Central memory CD8-positive, alpha-beta T cell (primary cell): ENCODE results near the gene ATXN7L1.
"Not testable (repeated sequence)": the region's sequence is repeated elsewhere in the genome, so short reads cannot be mapped to it uniquely, and the experiment has no call there.

ENCODE experiments used
- ATAC-seq: fragments of 150-1000 bp; cut with Tn5 transposase; replicated peaks from 2 replicates; pipeline ENCODE4 v1.10.0; 2022; ENCODE audit warnings: mild to moderate bottlenecking, moderate FRiP score, moderate number of reproducible peaks; ENCODE audit not compliant: poor library complexity, severe bottlenecking; ENCODE audit errors: extremely low read depth
- DNase-seq, 2 donors: peaks; one replicate each; pipeline ENCODE4 v3.0.0; 2021; ENCODE audit warnings: low spot score in 2 of 2
- H3K27ac Mint-ChIP-seq: one replicate; pipeline ENCODE4 v1.8.0; 2022; ENCODE audit warnings: low read depth, mild to moderate bottlenecking, moderate library complexity, mixed read lengths
- H3K27me3 Mint-ChIP-seq: one replicate; pipeline ENCODE4 v1.8.0; 2022; ENCODE audit warnings: mixed read lengths
- H3K36me3 Mint-ChIP-seq: one replicate; pipeline ENCODE4 v1.8.0; 2022; ENCODE audit warnings: mild to moderate bottlenecking, moderate library complexity, mixed read lengths; ENCODE audit not compliant: insufficient read depth
- H3K4me1 Mint-ChIP-seq: one replicate; pipeline ENCODE4 v1.8.0; 2022; ENCODE audit warnings: mixed read lengths
- H3K4me3 Mint-ChIP-seq: one replicate; pipeline ENCODE4 v1.8.0; 2022; ENCODE audit warnings: mild to moderate bottlenecking, moderate library complexity, mixed read lengths
- H3K9me3 Mint-ChIP-seq: one replicate; pipeline ENCODE4 v1.8.0; 2022; ENCODE audit warnings: mixed read lengths

The ATXN7L1 gene

DNA sequence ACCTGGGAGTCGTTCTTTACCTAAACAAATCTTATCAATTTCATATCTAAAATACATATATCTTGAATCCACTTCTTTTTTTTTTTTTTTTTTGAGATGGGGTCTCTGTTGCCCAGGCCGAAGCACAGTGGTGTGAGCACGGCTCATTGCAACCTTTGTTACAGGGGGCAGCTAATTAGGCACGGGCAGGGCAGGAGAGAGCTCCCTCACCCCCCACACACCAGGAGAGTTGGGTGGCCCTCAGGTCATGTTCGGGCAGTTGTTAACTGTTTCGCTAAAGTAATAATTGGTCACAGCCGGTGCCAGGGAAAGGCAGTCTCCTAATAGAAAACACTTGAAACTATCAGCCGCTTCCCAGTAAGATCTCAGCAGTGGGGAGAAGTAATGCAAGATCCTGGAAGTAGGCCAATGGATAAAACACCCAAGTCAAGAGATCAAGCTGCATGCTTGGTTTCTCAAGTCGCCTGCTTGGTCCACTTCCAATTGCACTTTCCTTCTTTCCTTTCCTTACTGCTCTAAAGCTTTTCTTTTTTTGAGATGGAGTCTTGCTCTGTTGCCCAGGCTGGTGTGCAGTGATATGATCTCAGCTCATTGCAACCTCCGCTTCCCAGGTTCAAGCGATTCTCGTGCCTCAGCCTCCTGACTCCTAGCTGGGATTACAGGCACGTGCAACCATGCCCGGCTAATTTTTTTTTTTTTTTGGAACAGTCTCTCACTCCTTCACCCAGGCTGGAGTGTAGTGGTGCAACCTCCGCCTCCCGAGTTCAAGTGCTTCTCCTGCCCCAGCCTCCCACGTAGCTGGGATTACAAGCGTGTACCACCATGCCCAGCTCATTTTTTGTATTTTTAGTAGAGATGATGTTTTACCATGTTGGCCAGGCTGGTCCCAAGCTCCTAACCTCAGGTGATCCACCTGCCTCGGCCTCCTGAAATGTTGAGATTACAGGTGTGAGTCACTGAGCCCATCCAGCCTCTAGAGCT, 273.8 kb downstream of the ATXN7L1 start:
- no peak overlapping the region for H3K27ac Mint-ChIP-seq

DNA sequence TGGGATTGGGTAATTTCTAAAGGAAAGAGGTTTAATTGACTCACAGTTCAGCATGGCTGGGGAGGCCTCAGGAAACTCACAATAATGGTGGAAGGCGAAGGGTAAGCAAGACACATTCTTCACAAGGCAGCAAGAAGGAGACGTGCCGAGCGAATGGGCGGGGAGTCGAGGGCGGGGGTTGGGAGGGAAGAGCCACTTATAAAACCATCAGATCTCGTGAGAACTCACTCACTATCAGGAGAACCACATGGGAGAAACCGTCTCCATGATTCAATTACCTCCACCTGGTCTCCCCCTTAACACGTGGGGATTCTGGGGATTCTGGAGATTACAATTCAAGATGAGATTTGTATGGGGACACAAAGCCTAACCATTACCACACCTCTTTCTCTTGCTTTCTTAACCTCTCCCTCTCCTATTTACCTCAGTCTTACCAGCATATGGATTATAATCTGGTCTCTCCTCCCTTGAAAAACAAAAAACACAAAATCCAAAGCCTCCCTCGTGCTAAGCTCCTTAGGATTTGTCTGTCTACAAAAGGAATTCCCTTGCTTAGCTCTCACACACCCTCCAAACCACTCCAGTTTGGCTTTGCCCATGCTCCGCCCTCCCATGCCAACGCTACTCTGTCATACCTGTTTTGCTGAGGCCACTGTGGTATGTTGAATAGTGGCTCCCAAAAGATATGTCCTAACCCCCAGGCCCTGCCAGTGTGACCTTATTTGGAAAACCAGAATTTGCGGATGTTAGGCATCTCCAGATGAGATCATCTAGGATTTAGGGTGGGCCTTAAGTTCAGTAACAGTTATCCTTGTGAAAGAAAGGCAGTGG, 275.5 kb downstream of the ATXN7L1 start:
- Mint-ChIP-seq H3K27ac (no peak overlapping the region), H3K27me3 (no peaks in the 10 kb centered on the region), H3K4me1 (no peaks in the 10 kb centered on the region), H3K4me3 (no peak overlapping the region), H3K36me3 (peaks cover 4% of the 10 kb centered on the region), H3K9me3 (no peaks in the 10 kb centered on the region)
- ATAC-seq: no peak
- no peak for DNase-seq

More for the DNA sequence above, 273.8 kb downstream of the ATXN7L1 start:
- H3K9me3 Mint-ChIP-seq: no peaks in the 10 kb centered on the region
- H3K36me3 Mint-ChIP-seq: peaks cover 6% of the 10 kb centered on the region
- DNase-seq: no peak
- ATAC-seq: no peak
- H3K27me3 Mint-ChIP-seq: no peaks in the 10 kb centered on the region
- H3K4me3 Mint-ChIP-seq: no peak overlapping the region
- no peaks in the 10 kb centered on the region for H3K4me1 Mint-ChIP-seq

DNA sequence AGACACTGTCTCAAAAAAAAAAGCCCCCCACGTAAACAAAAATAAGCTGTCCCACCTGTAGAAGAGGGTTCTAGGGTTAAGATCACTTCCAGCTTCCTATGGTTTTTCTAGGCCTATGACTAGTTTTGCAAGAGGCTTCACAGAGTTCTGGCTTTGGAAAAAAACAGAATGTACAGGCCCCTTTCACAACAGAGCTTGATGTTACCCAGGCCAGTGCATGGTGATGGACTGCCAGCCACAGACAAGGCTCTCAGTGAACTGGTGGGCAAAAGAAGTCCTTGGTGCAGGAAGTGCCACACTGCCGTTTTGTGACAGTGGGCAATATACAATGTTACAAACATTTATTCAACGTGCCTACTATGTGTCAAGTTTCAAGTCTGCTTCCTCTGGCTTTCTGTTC, 276.8 kb downstream of the ATXN7L1 start:
- no peaks in the 10 kb centered on the region for H3K27me3 Mint-ChIP-seq
- peaks cover 4% of the 10 kb centered on the region for H3K36me3 Mint-ChIP-seq
- DNase-seq (no peak), ATAC-seq (no peak)
- H3K9me3 Mint-ChIP-seq: no peaks in the 10 kb centered on the region
- H3K27ac Mint-ChIP-seq: no peak overlapping the region
- H3K4me1 Mint-ChIP-seq: no peaks in the 10 kb centered on the region
- no peak overlapping the region for H3K4me3 Mint-ChIP-seq

DNA sequence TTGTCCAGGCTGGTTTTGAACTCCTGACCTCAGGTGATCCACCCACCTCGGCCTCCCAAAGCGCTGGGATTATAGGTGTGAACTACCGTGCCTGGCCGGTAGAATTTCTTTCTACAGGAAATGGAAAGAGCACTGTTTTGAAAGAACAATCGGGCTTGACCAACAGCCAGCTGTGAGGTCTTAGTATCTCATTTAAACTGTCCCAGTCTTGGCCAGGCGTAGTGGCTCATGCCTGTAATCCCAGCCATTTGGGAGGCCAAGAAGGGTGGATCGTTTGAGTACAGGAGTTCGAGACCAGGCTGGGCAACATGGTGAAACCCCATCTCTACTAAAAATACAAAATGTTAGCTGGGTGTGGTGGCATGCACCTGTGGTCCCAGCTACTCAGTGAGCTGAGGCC, 277.3 kb downstream of the ATXN7L1 start:
- not testable (repeated sequence) for ATAC-seq, H3K27ac Mint-ChIP-seq, H3K4me1 Mint-ChIP-seq, H3K4me3 Mint-ChIP-seq, DNase-seq, H3K9me3 Mint-ChIP-seq, H3K27me3 Mint-ChIP-seq, H3K36me3 Mint-ChIP-seq

DNA sequence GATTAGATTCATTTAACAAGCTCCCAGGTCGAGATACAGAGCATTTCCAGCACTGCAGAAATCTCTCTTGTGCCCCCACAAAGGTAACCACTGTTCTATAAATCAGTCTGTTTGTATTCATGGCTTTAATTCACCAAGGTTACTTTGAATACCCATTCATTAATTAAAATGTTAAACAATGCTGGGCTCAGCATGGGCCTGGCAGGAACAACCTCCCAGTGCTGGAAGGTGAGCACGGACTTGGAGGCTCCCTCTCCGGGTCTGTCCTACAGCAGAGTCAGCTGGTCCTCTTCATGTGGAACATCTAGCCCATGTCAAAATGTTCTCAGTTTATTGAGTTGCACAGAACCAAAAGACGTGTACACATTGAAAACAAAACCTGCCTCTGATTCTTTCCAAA, 279.5 kb downstream of the ATXN7L1 start:
- H3K4me3 Mint-ChIP-seq: no peak overlapping the region
- H3K4me1 Mint-ChIP-seq: no peaks in the 10 kb centered on the region
- no peaks in the 10 kb centered on the region for H3K27me3 Mint-ChIP-seq
- no peaks in the 10 kb centered on the region for H3K36me3 Mint-ChIP-seq
- no peak overlapping the region for H3K27ac Mint-ChIP-seq
- H3K9me3 Mint-ChIP-seq: no peaks in the 10 kb centered on the region
- DNase-seq: no peak
- ATAC-seq: no peak

DNA sequence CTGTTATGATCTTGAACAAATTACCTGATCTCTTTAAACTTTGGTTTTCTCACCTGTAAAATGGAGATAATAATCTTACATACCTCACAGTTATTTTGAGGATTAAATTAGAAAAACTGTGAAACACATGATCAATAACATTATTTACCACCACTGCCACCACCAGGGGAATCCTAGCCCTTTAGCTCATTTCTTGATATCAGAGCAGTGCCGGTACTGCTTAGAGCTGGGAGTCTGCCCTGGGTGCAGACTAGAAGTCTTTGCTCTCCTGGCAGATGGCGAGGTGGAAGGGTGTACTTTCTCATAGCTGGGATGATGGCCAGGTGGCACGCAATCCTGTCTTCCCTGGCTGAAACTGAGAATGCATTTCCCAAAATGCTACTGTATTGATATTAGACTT, 282.4 kb downstream of the ATXN7L1 start:
- Mint-ChIP-seq H3K4me1 (peaks cover 6% of the 10 kb centered on the region), H3K9me3 (no peaks in the 10 kb centered on the region), H3K36me3 (no peaks in the 10 kb centered on the region), H3K27me3 (no peaks in the 10 kb centered on the region), H3K4me3 (no peak overlapping the region), H3K27ac (peak overlapping the region; percentile 46)
- no peak for ATAC-seq
- no peak for DNase-seq

DNA sequence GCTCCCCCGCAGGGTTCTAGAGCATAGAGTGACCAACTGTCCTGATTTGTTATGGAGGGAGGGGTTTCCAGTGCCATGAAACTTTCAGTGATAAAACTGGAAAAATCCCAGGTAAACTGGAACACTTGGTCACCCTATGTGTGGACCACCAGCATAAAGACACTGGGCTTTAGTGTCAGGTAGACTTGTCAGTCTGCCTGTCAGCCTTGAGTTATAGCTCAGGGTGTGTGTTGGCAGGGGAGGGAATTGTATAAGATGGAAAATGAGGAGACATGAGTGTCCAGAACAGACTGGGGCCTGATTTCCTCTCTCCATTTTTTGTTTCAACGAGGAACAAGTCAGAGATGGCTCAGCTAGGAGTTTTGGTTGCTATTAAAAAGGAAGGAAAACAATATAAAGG, 284.9 kb downstream of the ATXN7L1 start:
- Mint-ChIP-seq H3K36me3 (no peaks in the 10 kb centered on the region), H3K4me1 (peaks cover 6% of the 10 kb centered on the region), H3K27ac (no peak overlapping the region), H3K4me3 (no peak overlapping the region), H3K27me3 (no peaks in the 10 kb centered on the region), H3K9me3 (no peaks in the 10 kb centered on the region)
- DNase-seq (no peak), ATAC-seq (no peak)

DNA sequence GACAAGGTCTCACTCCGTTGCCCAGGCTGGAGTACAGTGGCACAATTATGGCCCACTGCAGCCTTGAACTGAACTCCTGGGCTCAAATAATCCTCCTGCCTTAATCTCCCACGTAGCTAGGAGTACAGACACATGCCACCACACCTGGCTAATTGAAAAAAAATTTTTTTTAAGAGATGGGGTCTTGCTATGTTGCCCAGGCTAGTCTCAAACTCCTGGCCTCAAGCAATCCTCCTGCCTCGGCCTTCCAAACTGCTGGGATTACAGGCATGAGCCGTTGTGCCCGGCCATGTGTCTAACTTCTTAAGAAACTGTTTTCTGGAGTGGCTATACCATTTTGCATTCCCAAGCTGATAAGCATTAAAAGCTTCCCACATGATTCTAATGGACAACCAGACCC, 285.6 kb downstream of the ATXN7L1 start:
- Mint-ChIP-seq H3K9me3 (no peaks in the 10 kb centered on the region), H3K36me3 (no peaks in the 10 kb centered on the region), H3K27ac (peak overlapping the region; percentile 78), H3K4me3 (no peak overlapping the region), H3K4me1 (peaks cover 6% of the 10 kb centered on the region), H3K27me3 (no peaks in the 10 kb centered on the region)
- no peak for ATAC-seq
- DNase-seq: no peak

DNA sequence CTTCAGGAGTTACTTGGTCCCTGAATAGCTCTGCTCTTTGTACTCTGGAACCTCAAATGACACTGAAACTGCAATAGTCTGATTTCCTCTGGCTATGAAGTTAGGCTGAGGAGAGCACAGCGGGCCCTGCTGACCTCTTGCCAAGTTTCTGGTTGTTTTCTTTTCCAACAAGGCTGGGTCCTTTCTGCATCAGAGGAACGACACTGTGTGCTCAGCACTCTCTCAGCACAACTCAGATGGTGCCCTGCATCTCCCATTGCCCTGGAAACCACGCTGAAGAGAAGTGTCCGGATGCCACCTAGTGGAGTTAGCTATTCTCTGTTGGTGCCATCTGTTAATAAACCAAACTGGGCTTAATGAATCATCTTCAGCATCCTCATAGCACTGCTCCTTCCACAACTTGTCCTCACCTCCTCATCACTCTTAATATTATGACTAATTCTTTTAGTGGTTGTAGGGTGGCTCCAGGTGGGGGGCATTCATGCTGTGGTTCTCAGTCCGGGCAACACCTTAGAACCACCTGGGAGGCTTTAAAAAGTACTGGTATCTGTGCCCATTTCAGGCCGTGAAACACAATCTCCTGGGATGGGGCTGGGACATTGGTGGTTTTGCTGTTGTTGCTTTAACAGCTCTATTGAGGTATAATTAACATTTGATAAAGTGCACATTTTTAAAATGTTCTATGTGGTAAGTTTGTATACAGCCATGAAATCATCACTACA, 286.9 kb downstream of the ATXN7L1 start:
- peak in 1 of 2 donors; percentile 30 for DNase-seq
- Mint-ChIP-seq H3K27me3 (no peaks in the 10 kb centered on the region), H3K27ac (no peak overlapping the region), H3K9me3 (no peaks in the 10 kb centered on the region), H3K36me3 (no peaks in the 10 kb centered on the region), H3K4me1 (peaks cover 6% of the 10 kb centered on the region), H3K4me3 (no peak overlapping the region)
- ATAC-seq: peak; percentile 93

DNA sequence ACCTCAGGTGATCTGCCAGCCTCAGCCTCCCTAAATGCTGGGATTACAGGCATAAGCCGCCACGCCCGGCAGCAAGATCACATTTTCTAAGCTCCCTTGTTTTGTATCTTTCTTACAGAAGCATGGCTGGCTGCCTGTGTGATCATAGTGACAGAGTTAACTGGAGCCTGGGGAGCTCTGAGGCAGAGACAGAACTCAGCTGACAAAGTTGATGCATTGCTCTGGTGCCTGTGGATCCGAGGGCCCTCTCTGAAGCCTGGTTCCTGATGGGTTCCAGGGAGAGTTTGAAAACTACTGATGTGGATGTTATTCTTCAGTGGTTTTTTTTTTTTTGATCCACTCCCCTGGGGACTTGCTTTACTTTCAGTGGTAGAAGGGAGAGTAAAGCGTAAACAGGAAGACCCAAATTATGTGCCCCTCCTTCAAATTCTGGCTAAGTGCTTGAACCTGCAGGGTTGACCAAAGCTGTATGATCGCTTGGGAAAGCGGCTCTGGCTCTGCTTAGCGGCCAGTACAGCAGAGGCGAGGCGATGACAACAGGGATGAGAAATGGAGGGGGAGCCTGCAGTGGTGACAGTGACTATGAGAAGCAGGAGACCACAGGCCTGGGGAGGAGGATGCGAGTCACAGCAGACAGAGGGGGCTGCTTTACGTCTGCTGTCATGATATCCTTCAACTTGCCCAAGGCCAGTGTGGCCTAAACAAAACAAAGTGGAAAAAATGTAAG, 288.3 kb downstream of the ATXN7L1 start:
- no peaks in the 10 kb centered on the region for H3K9me3 Mint-ChIP-seq
- no peak overlapping the region for H3K27ac Mint-ChIP-seq
- DNase-seq (no peak), ATAC-seq (no peak)
- peaks cover 6% of the 10 kb centered on the region for H3K4me1 Mint-ChIP-seq
- H3K27me3 Mint-ChIP-seq: no peaks in the 10 kb centered on the region
- H3K4me3 Mint-ChIP-seq: no peak overlapping the region
- no peaks in the 10 kb centered on the region for H3K36me3 Mint-ChIP-seq

DNA sequence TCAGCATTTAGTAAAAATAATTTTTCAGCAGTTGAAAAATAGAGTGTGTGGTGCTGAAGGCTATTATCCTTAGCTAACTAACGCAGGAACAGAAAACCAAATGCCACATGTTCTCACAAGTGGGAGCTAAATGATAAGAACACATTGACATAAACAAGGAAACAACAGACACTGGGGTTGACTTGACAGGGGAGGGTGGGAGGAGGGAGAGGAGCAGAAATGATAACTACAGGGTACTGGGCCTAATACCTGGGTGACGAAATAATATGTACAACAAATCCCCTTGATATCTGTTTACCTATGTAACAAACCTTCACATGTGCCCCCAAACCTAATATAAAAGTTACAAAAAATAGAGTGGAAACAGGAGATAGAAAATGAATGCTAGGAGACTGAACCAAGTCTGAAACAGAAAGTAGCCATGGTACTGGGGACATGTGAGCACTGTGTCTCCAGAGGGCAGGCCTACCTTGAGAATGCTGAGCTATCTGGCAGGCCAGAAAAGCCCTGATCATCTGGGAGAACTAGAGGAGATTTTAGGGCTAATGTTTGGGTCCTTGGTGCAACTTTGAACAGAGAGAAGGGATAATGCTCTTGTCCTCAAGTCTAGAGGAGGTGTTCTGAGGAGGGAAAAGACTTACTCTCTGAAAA, 290.4 kb downstream of the ATXN7L1 start:
- no peak overlapping the region for H3K4me3 Mint-ChIP-seq
- no peak overlapping the region for H3K27ac Mint-ChIP-seq
- H3K27me3 Mint-ChIP-seq: peaks cover 16% of the 10 kb centered on the region
- H3K9me3 Mint-ChIP-seq: no peaks in the 10 kb centered on the region
- DNase-seq (no peak), ATAC-seq (no peak)
- peaks cover 11% of the 10 kb centered on the region for H3K4me1 Mint-ChIP-seq
- H3K36me3 Mint-ChIP-seq: no peaks in the 10 kb centered on the region
